GM19025 (cell line): ENCODE data around the gene IGFBPL1.
A peak's percentile ranks its signal among the peaks of the same experiment; 100 is the strongest.
"Not testable (repeated sequence)": the region's sequence is repeated elsewhere in the genome, so short reads cannot be mapped to it uniquely, and the experiment has no call there.

Experiments used
- ATAC-seq: cut with Tn5 transposase; IDR thresholded peaks from one replicate; pipeline ENCODE4 v1.9.1; 2021; ENCODE audit warnings: mild to moderate bottlenecking, low read depth, moderate library complexity; ENCODE audit not compliant: unreplicated experiment

The IGFBPL1 gene

GRCh38 chr9:38404314-38404713 lies 19.9 kb downstream of the IGFBPL1 start:
- ATAC-seq, result no peak

- ATAC-seq, result no peak
Observed at GRCh38 chr9:38401994-38402393, 22.3 kb downstream of the IGFBPL1 start.

GRCh38 chr9:38399191-38399590 lies 25.1 kb downstream of the IGFBPL1 start:
- ATAC-seq, result not testable (repeated sequence)

- no peak for ATAC-seq
Observed at GRCh38 chr9:38396371-38396671, 27.9 kb downstream of the IGFBPL1 start.

- no peak for ATAC-seq
Observed at GRCh38 chr9:38395653-38396370, 28.4 kb downstream of the IGFBPL1 start.

- no peak for ATAC-seq
Observed at GRCh38 chr9:38394416-38394815, 29.8 kb downstream of the IGFBPL1 start.

- no peak for ATAC-seq
Observed at GRCh38 chr9:38393128-38393796, 31.0 kb downstream of the IGFBPL1 start.

- peak; percentile 99 for ATAC-seq
Observed at GRCh38 chr9:38392235-38393127, 31.8 kb downstream of the IGFBPL1 start, which contains the start of gene ALDH1B1. Gene ALDH1B1 (plus strand): TSS chr9:38392702. CDS start chr9:38395749, 3,047 bp downstream.

- ATAC-seq, result no peak
Observed at GRCh38 chr9:38391278-38392118, 32.8 kb downstream of the IGFBPL1 start.

- no peak for ATAC-seq
Observed at GRCh38 chr9:38390851-38391250, 33.4 kb downstream of the IGFBPL1 start.

GRCh38 chr9:38390442-38390841 lies 33.8 kb downstream of the IGFBPL1 start:
- no peak for ATAC-seq

GRCh38 chr9:38389313-38389712 lies 34.9 kb downstream of the IGFBPL1 start:
- ATAC-seq, result no peak

- no peak for ATAC-seq
Observed at GRCh38 chr9:38388283-38389223, 35.7 kb downstream of the IGFBPL1 start.

GRCh38 chr9:38387751-38388150 lies 36.5 kb downstream of the IGFBPL1 start:
- ATAC-seq, result no peak

GRCh38 chr9:38387066-38387465 lies 37.2 kb downstream of the IGFBPL1 start:
- ATAC-seq, result no peak

GRCh38 chr9:38386319-38386895 lies 37.8 kb downstream of the IGFBPL1 start:
- ATAC-seq, result no peak

- ATAC-seq, result no peak
Observed at GRCh38 chr9:38385896-38386295, 38.4 kb downstream of the IGFBPL1 start.

- no peak for ATAC-seq
Observed at GRCh38 chr9:38384990-38385848, 39.0 kb downstream of the IGFBPL1 start.
